ENCODE measurements around the gene SPOCK1.

GRCh38 chr5:137287569-137287968, 211.6 kb downstream of the SPOCK1 start:
- TF ChIP-seq POLR2A (IDR thresholded peaks at IDR 0.05; ENCODE audit: low read length) = no peak
- no peak for TF ChIP-seq CTCF (IDR thresholded peaks at IDR 0.05)
- no peak for TF ChIP-seq CBX2 (IDR thresholded peaks at IDR 0.05; ENCODE audit: borderline replicate concordance, low read depth)
- no peak for TF ChIP-seq MAX (IDR thresholded peaks at IDR 0.05)
- TF ChIP-seq RAD21 (conservative IDR thresholded peaks at IDR 0.05 in 1 of 2, IDR thresholded peaks at IDR 0.05 in 1 of 2) = no peak
- TF ChIP-seq NR3C1 (IDR thresholded peaks at IDR 0.05) = no peak
